ENCODE results near the gene PRKCB. TPM values are rescaled to one million over a fixed set of nuclear protein-coding genes. Genes with fewer than 3 reads are reported as not detected.

Gene PRKCB
- polyA plus RNA-seq, 2 of the 4 experiments (the other 2 are of a cell fraction): 0.09 to 0.22 TPM

GRCh38 chr16:23833960-23834685 lies 1.7 kb upstream of the PRKCB start:
- H3K9me3 ChIP-seq: peaks cover 13% of the 10 kb centered on the region; the same call in 2 of the 3 replicates
- no peak for TF ChIP-seq ZFP36 (IDR thresholded peaks at IDR 0.05; ENCODE audit: borderline replicate concordance, partially characterized antibody)
- no peak for TF ChIP-seq BCL3 (IDR thresholded peaks at IDR 0.05)
- TF ChIP-seq PHF8 (IDR thresholded peaks at IDR 0.05; ENCODE audit: borderline replicate concordance, low read depth): no peak
- TF ChIP-seq EHMT2 (IDR thresholded peaks at IDR 0.05; ENCODE audit: low read depth): no peak
- TF ChIP-seq ZSCAN20 (CRISPR knock-in tag; IDR thresholded peaks at IDR 0.05): no peak
- TF ChIP-seq POLR2A (IDR thresholded peaks at IDR 0.05; ENCODE audit: low read length): no peak
- TF ChIP-seq EHF (CRISPR knock-in tag; IDR thresholded peaks at IDR 0.05): no peak
- TF ChIP-seq TFCP2L1 (CRISPR knock-in tag; IDR thresholded peaks at IDR 0.05): no peak
- no peak for TF ChIP-seq CEBPB (IDR thresholded peaks at IDR 0.05)
- TF ChIP-seq REST (IDR thresholded peaks at IDR 0.05): no peak
- no peak for TF ChIP-seq USF2 (IDR thresholded peaks at IDR 0.05)
- TF ChIP-seq E2F6 (IDR thresholded peaks at IDR 0.05; ENCODE audit: borderline replicate concordance, low read depth): no peak
- TF ChIP-seq MAFK (IDR thresholded peaks at IDR 0.05; ENCODE audit: partially characterized antibody): no peak
- no peak for TF ChIP-seq HOXB13 (CRISPR knock-in tag; IDR thresholded peaks at IDR 0.05; ENCODE audit: low read depth)
- TF ChIP-seq RNF2 (IDR thresholded peaks at IDR 0.05; ENCODE audit: borderline replicate concordance, low read depth): no peak
- TF ChIP-seq RFX5 (IDR thresholded peaks at IDR 0.05): no peak
- TF ChIP-seq ESRRA (IDR thresholded peaks at IDR 0.05; ENCODE audit: borderline replicate concordance, low read length): no peak
- whole genome bisulfite sequencing (ENCODE audit: missing lambda C conversion rate): 57% methylated on average over 7 of the region's 7 CpGs
- ChIA-PET POLR2A (no interaction called here), CTCF (interaction anchor here (0.6 to 1.9 kb wide), 5 partner anchors 9 to 671 kb away, joined by 3 to 7 read pairs (median 3); no protein-coding TSS in a partner anchor)
- no peak overlapping the region for H3K4me3 ChIP-seq
- ATAC-seq (no peak), DNase-seq (ENCODE audit: low read depth in 1 of 2, low spot score in 1 of 2) (no peak), FAIRE-seq (no peak)
- H3K4me1 ChIP-seq: no peaks in the 10 kb centered on the region
- H3K27ac ChIP-seq: no peak overlapping the region
- no peak overlapping the region for H3K4me2 ChIP-seq

GRCh38 chr16:23836078-23836403 lies 258 bp downstream of the PRKCB start:
- POLR2A ChIA-PET: no interaction called here
- H3K4me3 ChIP-seq: peak overlapping the region; percentile 46

More at GRCh38 chr16:23836078-23836403, 258 bp downstream of the PRKCB start:
- H3K4me2 ChIP-seq: peak overlapping the region; percentile 95
- H3K4me1 ChIP-seq: no peaks in the 10 kb centered on the region
- no peaks in the 10 kb centered on the region for H3K9me3 ChIP-seq
- WGBS (ENCODE audit: missing lambda C conversion rate): 67% methylated on average over 12 of the region's 45 CpGs
- no peak for FAIRE-seq
- no peak for DNase-seq (ENCODE audit: low read depth in 1 of 2, low spot score in 1 of 2)
- TF ChIP-seq ZFP36 (IDR thresholded peaks at IDR 0.05; ENCODE audit: borderline replicate concordance, partially characterized antibody) (no peak), SMC3 (IDR thresholded peaks at IDR 0.05) (no peak), ELK1 (IDR thresholded peaks at IDR 0.05; ENCODE audit: low read depth, low read length) (no peak), TFCP2L1 (CRISPR knock-in tag; IDR thresholded peaks at IDR 0.05) (no peak), RARB (CRISPR knock-in tag; IDR thresholded peaks at IDR 0.05) (no peak), HOXB13 (CRISPR knock-in tag; IDR thresholded peaks at IDR 0.05; ENCODE audit: low read depth) (no peak), CHD4 (IDR thresholded peaks at IDR 0.05; ENCODE audit: borderline replicate concordance) (no peak), RNF2 (IDR thresholded peaks at IDR 0.05; ENCODE audit: borderline replicate concordance, low read depth) (no peak), MAX (IDR thresholded peaks at IDR 0.05) (no peak), HOXB5 (CRISPR knock-in tag; IDR thresholded peaks at IDR 0.05) (no peak), NR3C1 (IDR thresholded peaks at IDR 0.05) (no peak), FOXS1 (CRISPR knock-in tag; IDR thresholded peaks at IDR 0.05) (no peak), POLR2AphosphoS2 (conservative IDR thresholded peaks at IDR 0.05; ENCODE audit: low read length) (no peak), MAZ (IDR thresholded peaks at IDR 0.05; ENCODE audit: borderline replicate concordance, low read depth, low read length) (no peak), ESRRA (IDR thresholded peaks at IDR 0.05; ENCODE audit: borderline replicate concordance, low read length) (no peak), EHF (CRISPR knock-in tag; IDR thresholded peaks at IDR 0.05) (no peak), JUNB (IDR thresholded peaks at IDR 0.05) (no peak), ZSCAN20 (CRISPR knock-in tag; IDR thresholded peaks at IDR 0.05) (no peak), EHMT2 (IDR thresholded peaks at IDR 0.05; ENCODE audit: low read depth) (no peak)
- peak overlapping the region in 1 of 2 experiments; percentile 19; a peak in 1 of 6 replicates for H3K27ac ChIP-seq
- CTCF ChIA-PET: no interaction called here
- ATAC-seq: no peak; a peak in 2 of 6 replicates

Measured in A549 (cell line).